NCI-H446 treated with DMSO at 0.1 percent for 48 hours (cell line): ENCODE measurements around the gene RBM44.
"Not testable (repeated sequence)": the region's sequence is repeated elsewhere in the genome, so short reads cannot be mapped to it uniquely, and the experiment has no call there.

Source experiments
- DNase-seq: peaks from one replicate; lab custom pipeline; 2025; lab: John Stamatoyannopoulos, UW

Gene RBM44

GRCh38 chr2:237783678-237784077, 14.9 kb upstream of the RBM44 start:
- not testable (repeated sequence) for DNase-seq

- no peak for DNase-seq
Observed at GRCh38 chr2:237786936-237787335, 11.6 kb upstream of the RBM44 start.

- DNase-seq: no peak
Observed at GRCh38 chr2:237790353-237790752, 8.2 kb upstream of the RBM44 start.

- no peak for DNase-seq
Observed at GRCh38 chr2:237791977-237792727, 6.4 kb upstream of the RBM44 start.

GRCh38 chr2:237797253-237797652, 1.3 kb upstream of the RBM44 start:
- DNase-seq: no peak

GRCh38 chr2:237799060-237799428, 465 bp downstream of the RBM44 start:
- DNase-seq: no peak

- DNase-seq: no peak
Observed at GRCh38 chr2:237801466-237801865, 2.9 kb downstream of the RBM44 start.

GRCh38 chr2:237806334-237806733, 7.8 kb downstream of the RBM44 start:
- DNase-seq: no peak

- DNase-seq: no peak
Observed at GRCh38 chr2:237815637-237816036, 17.1 kb downstream of the RBM44 start.

GRCh38 chr2:237816531-237816930, 18.0 kb downstream of the RBM44 start:
- DNase-seq: no peak

- DNase-seq: no peak
Observed at GRCh38 chr2:237818066-237818473, 19.5 kb downstream of the RBM44 start.

GRCh38 chr2:237819231-237819630, 20.7 kb downstream of the RBM44 start:
- DNase-seq: no peak

- no peak for DNase-seq
Observed at GRCh38 chr2:237820421-237820820, 21.8 kb downstream of the RBM44 start.

GRCh38 chr2:237823544-237823943, 25.0 kb downstream of the RBM44 start:
- no peak for DNase-seq

- no peak for DNase-seq
Observed at GRCh38 chr2:237824085-237824484, 25.5 kb downstream of the RBM44 start.

- no peak for DNase-seq
Observed at GRCh38 chr2:237827421-237827987, 28.9 kb downstream of the RBM44 start.

GRCh38 chr2:237830522-237830921, 31.9 kb downstream of the RBM44 start:
- DNase-seq: no peak

GRCh38 chr2:237833546-237833945, 35.0 kb downstream of the RBM44 start:
- no peak for DNase-seq

- DNase-seq: no peak
Observed at GRCh38 chr2:237835372-237835771, 36.8 kb downstream of the RBM44 start.

- no peak for DNase-seq
Observed at GRCh38 chr2:237841051-237841450, 42.5 kb downstream of the RBM44 start.

- DNase-seq: not testable (repeated sequence)
Observed at GRCh38 chr2:237848940-237849339, 50.4 kb downstream of the RBM44 start.

- DNase-seq: no peak
Observed at GRCh38 chr2:237854295-237854694, 55.7 kb downstream of the RBM44 start.

- DNase-seq: no peak
Observed at GRCh38 chr2:237857791-237858190, 59.2 kb downstream of the RBM44 start.
